Endodermal cell (in vitro differentiated cells): ENCODE measurements around the gene RNU7-1. TPM values are rescaled to one million over a fixed set of nuclear protein-coding genes. Genes with fewer than 3 reads are reported as not detected.

Source experiments
- DNase-seq: peaks from one replicate; pipeline ENCODE4 v3.0.0-alpha.2; 2017
- H3K27ac ChIP-seq: 2 replicates; pipeline ENCODE4 v1.5.1; 2013; ENCODE audit warnings: mild to moderate bottlenecking, low read depth, low read length, moderate library complexity
- H3K27me3 ChIP-seq: 2 replicates; pipeline ENCODE4 v1.6.1; 2013; ENCODE audit warnings: mild to moderate bottlenecking, low read length, moderate library complexity; ENCODE audit not compliant: insufficient read depth, control insufficient read depth, poor library complexity, severe bottlenecking
- H3K36me3 ChIP-seq: 2 replicates; pipeline ENCODE4 v1.7.0; 2013; ENCODE audit warnings: mild to moderate bottlenecking, low read length, moderate library complexity; ENCODE audit not compliant: control insufficient read depth, insufficient read depth
- H3K4me1 ChIP-seq: one replicate; pipeline ENCODE4 v1.7.0; 2013; ENCODE audit warnings: low read length; ENCODE audit not compliant: control insufficient read depth, insufficient read depth
- H3K4me3 ChIP-seq: 2 replicates; pipeline ENCODE4 v1.5.1; 2013; ENCODE audit warnings: mild to moderate bottlenecking, low read length, moderate library complexity
- H3K9ac ChIP-seq: 2 replicates; pipeline ENCODE4 v1.6.1; 2013; ENCODE audit warnings: mild to moderate bottlenecking, low read length, moderate library complexity; ENCODE audit not compliant: poor library complexity, severe bottlenecking; ENCODE audit errors: extremely low read depth
- H3K9me3 ChIP-seq: 2 replicates; pipeline ENCODE4 v1.6.1; 2013; ENCODE audit warnings: mild to moderate bottlenecking, low read length, moderate library complexity; ENCODE audit not compliant: control insufficient read depth
- H3K27ac Mint-ChIP-seq: 2 replicates; pipeline ENCODE4 v1.8.0; 2020; ENCODE audit warnings: mixed read lengths
- H3K27me3 Mint-ChIP-seq: 2 replicates; pipeline ENCODE4 v1.8.0; 2021; ENCODE audit warnings: mild to moderate bottlenecking, mixed read lengths; ENCODE audit not compliant: insufficient read depth
- H3K36me3 Mint-ChIP-seq: 2 replicates; pipeline ENCODE4 v1.8.0; 2020; ENCODE audit warnings: low read depth, mixed read lengths
- H3K4me1 Mint-ChIP-seq: 2 replicates; pipeline ENCODE4 v1.8.0; 2020; ENCODE audit warnings: mixed read lengths
- H3K4me3 Mint-ChIP-seq: 2 replicates; pipeline ENCODE4 v1.8.0; 2020; ENCODE audit warnings: mild to moderate bottlenecking, moderate library complexity, mixed read lengths
- H3K9me3 Mint-ChIP-seq: 2 replicates; pipeline ENCODE4 v1.8.0; 2020; ENCODE audit warnings: mild to moderate bottlenecking, mixed read lengths
- CTCF ChIP-seq: fragments of 200-600 bp; sonication (generic); conservative IDR thresholded peaks from 2 replicates; pipeline ENCODE4 v1.5.0; 2021; ENCODE audit warnings: antibody characterized with exemption, mild to moderate bottlenecking
- WGBS, 2 experiments: methylation state at CpG; one replicate each; pipeline versions ENCODE4 v1.1.5 to v1.1.7; 2013; ENCODE audit warnings: missing lambda C conversion rate in 2 of 2, mixed read lengths in 1 of 2; ENCODE audit not compliant: insufficient coverage in 1 of 2, insufficient read length in 1 of 2; 5-methylcytosine and 5-hydroxymethylcytosine counted together
- total RNA-seq, 2 donors: library from RNA; stranded (reverse); fragmentation: NEBNext Ultra II Directional in 1 of 2; extraction: Animal tissue kit (Norgen Biotek cat#: 25700) in 1 of 2; gene quantifications; 2 replicates in 1 of 2; 3 replicates in 1 of 2; pipeline ENCODE4 v1.2.1, GENCODE V29; 2021

Gene RNU7-1
- total RNA-seq, 2 donors from 2014 or later: not detected

DNA sequence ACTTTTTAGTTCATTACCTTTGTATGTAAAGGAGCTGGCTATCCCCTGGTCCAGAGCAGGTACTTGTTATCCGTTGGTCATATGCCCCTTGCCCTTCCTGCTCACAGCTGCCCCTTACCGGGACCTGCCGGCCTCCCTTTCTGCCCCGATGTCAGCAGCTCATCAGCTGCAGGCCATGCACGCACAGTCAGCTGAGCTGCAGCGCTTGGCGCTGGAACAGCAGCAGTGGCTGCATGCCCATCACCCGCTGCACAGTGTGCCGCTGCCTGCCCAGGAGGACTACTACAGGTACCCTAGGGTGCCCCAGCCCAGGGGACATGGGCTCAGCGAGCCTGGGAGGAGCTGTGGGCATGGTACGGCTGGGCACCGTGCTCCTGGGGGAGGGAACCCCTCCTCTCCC is 2.3 kb upstream of the RNU7-1 start:
- Histone ChIP-seq H3K4me3 (no peak overlapping the region), H3K9ac (no peak overlapping the region), H3K27me3 (no peaks in the 10 kb centered on the region), H3K4me1 (peaks cover 13% of the 10 kb centered on the region), H3K9me3 (no peaks in the 10 kb centered on the region), H3K36me3 (peaks cover 46% of the 10 kb centered on the region), H3K27ac (no peak overlapping the region)
- no peaks in the 10 kb centered on the region for H3K27me3 Mint-ChIP-seq
- H3K4me1 Mint-ChIP-seq: peaks cover 49% of the 10 kb centered on the region
- WGBS, 2 experiments: 96 to 100% methylated on average over 7 to 12 of the region's 12 CpGs
- H3K27ac Mint-ChIP-seq: peak overlapping the region; percentile 41
- no peak for TF ChIP-seq CTCF
- no peaks in the 10 kb centered on the region for H3K9me3 Mint-ChIP-seq
- no peak overlapping the region for H3K4me3 Mint-ChIP-seq
- no peak for DNase-seq
- peaks cover 48% of the 10 kb centered on the region for H3K36me3 Mint-ChIP-seq

- no peak overlapping the region for H3K4me3 Mint-ChIP-seq
- no peaks in the 10 kb centered on the region for H3K9me3 Mint-ChIP-seq
- H3K27ac Mint-ChIP-seq: no peak overlapping the region
- Histone ChIP-seq H3K9me3 (no peaks in the 10 kb centered on the region), H3K9ac (no peak overlapping the region), H3K27ac (no peak overlapping the region), H3K36me3 (peaks cover 42% of the 10 kb centered on the region), H3K4me1 (peaks cover 13% of the 10 kb centered on the region), H3K4me3 (no peak overlapping the region), H3K27me3 (no peaks in the 10 kb centered on the region)
- peaks cover 43% of the 10 kb centered on the region for H3K36me3 Mint-ChIP-seq
- peaks cover 46% of the 10 kb centered on the region for H3K4me1 Mint-ChIP-seq
- H3K27me3 Mint-ChIP-seq: no peaks in the 10 kb centered on the region
- DNase-seq: no peak
- TF ChIP-seq CTCF: no peak
- WGBS, 2 experiments: 88% methylated on average over 11 of the region's 12 CpGs; no CpG with 5 or more reads in 1 of the 2 experiments
Observed at GRCh38 chr12:6941782-6942181, 1.8 kb upstream of the RNU7-1 start.

DNA sequence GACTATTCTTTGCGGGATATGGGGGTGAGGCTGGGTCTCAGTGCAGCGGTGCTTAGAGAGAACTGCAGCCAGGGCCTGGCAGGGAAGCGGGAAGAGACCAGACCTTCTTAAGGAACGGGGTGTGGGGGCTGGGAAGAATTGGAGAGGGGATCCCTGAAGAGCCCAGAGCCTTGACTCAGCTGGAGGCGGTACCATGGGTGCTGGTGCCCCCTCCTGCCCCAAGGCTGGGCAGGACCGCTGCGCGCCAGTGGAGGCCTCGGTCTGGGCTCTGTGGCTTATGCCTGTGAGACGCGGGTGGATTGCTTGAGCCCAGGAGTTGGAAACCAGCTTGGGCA is 1.3 kb upstream of the RNU7-1 start:
- peaks cover 47% of the 10 kb centered on the region for H3K4me1 Mint-ChIP-seq
- no peak for TF ChIP-seq CTCF
- H3K27ac Mint-ChIP-seq: peak overlapping the region; percentile 100
- H3K4me3 ChIP-seq: no peak overlapping the region
- no peaks in the 10 kb centered on the region for H3K27me3 ChIP-seq
- H3K4me1 ChIP-seq: peaks cover 11% of the 10 kb centered on the region
- no peaks in the 10 kb centered on the region for H3K9me3 ChIP-seq
- 93 to 94% methylated on average over 8 to 11 of the region's 11 CpGs for WGBS, 2 experiments
- peak overlapping the region; percentile 100 for H3K27ac ChIP-seq
- no peak overlapping the region for H3K4me3 Mint-ChIP-seq
- H3K36me3 ChIP-seq: peaks cover 40% of the 10 kb centered on the region
- H3K27me3 Mint-ChIP-seq: no peaks in the 10 kb centered on the region
- no peak for DNase-seq
- no peaks in the 10 kb centered on the region for H3K9me3 Mint-ChIP-seq
- H3K9ac ChIP-seq: no peak overlapping the region
- H3K36me3 Mint-ChIP-seq: peaks cover 42% of the 10 kb centered on the region
